Measurements from ENCODE around the gene CLCN2.

CLCN2 gene

GRCh38 chr3:184361532-184361931 lies at the start of gene CLCN2, which contains the start of gene POLR2H:
Gene CLCN2, minus strand, starts transcription at chr3:184361605. Its CDS starts 126 bp downstream, at chr3:184361479.
Gene POLR2H, plus strand, starts transcription at chr3:184361710. Its CDS starts 1,783 bp downstream, at chr3:184363493.
- peak within 1 kb of the TSS; percentile 90 to 96 for H3K9ac ChIP-seq (ENCODE audit: low read length in 2 of 2)
- peak within 1 kb of the TSS; percentile 98 for H3K27ac ChIP-seq (ENCODE audit: low read length)
- H3K4me3 ChIP-seq (ENCODE audit: low read length in 2 of 2), result peak within 1 kb of the TSS; percentile 83 to 88
- no peaks in the 10 kb centered on the region for H3K9me3 ChIP-seq (ENCODE audit: control insufficient read depth in 2 of 2, low read length in 2 of 2)
- H3K27me3 ChIP-seq (ENCODE audit: control insufficient read depth in 1 of 2, insufficient read depth in 2 of 2, low read length in 2 of 2), result no peaks in the 10 kb centered on the region
- H3K36me3 ChIP-seq (ENCODE audit: control insufficient read depth in 2 of 2, insufficient read depth in 2 of 2, low read length in 2 of 2), result peaks cover 3 to 20% of the 10 kb centered on the region in 2 donors
- H3K4me1 ChIP-seq (ENCODE audit: control insufficient read depth, insufficient read depth, low read length), result peaks cover 32% of the 10 kb centered on the region

DNA sequence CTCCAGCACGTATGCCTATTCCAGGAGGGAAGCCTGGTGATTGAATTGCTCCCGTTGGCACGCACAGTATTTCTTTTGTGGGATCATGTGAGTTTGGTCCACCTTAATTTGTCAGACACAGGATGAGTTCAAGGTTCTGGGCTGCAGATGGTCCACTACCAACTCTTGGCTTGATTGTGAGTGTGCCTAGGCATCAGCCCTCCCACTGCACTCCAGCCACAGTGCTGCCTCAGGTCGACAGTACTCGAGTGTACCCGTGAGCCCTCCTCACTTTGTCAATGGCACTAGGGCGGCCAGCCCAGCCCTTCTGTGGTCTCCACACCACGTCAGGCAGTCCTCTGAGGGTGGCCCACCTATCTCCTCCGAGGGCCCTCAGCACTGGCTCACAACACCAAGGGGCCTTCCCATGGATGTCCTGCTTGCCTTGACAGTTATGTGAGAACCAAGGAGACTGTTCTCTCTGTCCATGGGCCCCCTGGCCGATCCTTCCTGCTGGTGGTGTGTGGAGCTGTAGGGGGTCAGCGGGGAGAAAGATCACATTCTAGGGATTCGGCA lies 48.6 kb upstream of the CLCN2 start:
- Histone ChIP-seq H3K4me1 (ENCODE audit: control insufficient read depth, insufficient read depth, low read length) (no peaks in the 10 kb centered on the region), H3K27me3 (ENCODE audit: control insufficient read depth in 1 of 2, insufficient read depth in 2 of 2, low read length in 2 of 2) (peaks cover 0 to 2% of the 10 kb centered on the region in 2 donors), H3K36me3 (ENCODE audit: control insufficient read depth in 2 of 2, insufficient read depth in 2 of 2, low read length in 2 of 2) (no peaks in the 10 kb centered on the region), H3K9ac (ENCODE audit: low read length in 2 of 2) (no peak overlapping the region), H3K9me3 (ENCODE audit: control insufficient read depth in 2 of 2, low read length in 2 of 2) (no peaks in the 10 kb centered on the region), H3K4me3 (ENCODE audit: low read length in 2 of 2) (no peak overlapping the region), H3K27ac (ENCODE audit: low read length) (no peak overlapping the region)

GRCh38 chr3:184409331-184409926 lies 48.0 kb upstream of the CLCN2 start:
- H3K4me3 ChIP-seq (ENCODE audit: low read length in 2 of 2), result no peak overlapping the region
- peaks cover 0 to 2% of the 10 kb centered on the region in 2 donors for H3K27me3 ChIP-seq (ENCODE audit: control insufficient read depth in 1 of 2, insufficient read depth in 2 of 2, low read length in 2 of 2)
- no peaks in the 10 kb centered on the region for H3K4me1 ChIP-seq (ENCODE audit: control insufficient read depth, insufficient read depth, low read length)
- H3K9ac ChIP-seq (ENCODE audit: low read length in 2 of 2), result no peak overlapping the region
- H3K27ac ChIP-seq (ENCODE audit: low read length), result no peak overlapping the region
- no peaks in the 10 kb centered on the region for H3K36me3 ChIP-seq (ENCODE audit: control insufficient read depth in 2 of 2, insufficient read depth in 2 of 2, low read length in 2 of 2)
- no peaks in the 10 kb centered on the region for H3K9me3 ChIP-seq (ENCODE audit: control insufficient read depth in 2 of 2, low read length in 2 of 2)

DNA sequence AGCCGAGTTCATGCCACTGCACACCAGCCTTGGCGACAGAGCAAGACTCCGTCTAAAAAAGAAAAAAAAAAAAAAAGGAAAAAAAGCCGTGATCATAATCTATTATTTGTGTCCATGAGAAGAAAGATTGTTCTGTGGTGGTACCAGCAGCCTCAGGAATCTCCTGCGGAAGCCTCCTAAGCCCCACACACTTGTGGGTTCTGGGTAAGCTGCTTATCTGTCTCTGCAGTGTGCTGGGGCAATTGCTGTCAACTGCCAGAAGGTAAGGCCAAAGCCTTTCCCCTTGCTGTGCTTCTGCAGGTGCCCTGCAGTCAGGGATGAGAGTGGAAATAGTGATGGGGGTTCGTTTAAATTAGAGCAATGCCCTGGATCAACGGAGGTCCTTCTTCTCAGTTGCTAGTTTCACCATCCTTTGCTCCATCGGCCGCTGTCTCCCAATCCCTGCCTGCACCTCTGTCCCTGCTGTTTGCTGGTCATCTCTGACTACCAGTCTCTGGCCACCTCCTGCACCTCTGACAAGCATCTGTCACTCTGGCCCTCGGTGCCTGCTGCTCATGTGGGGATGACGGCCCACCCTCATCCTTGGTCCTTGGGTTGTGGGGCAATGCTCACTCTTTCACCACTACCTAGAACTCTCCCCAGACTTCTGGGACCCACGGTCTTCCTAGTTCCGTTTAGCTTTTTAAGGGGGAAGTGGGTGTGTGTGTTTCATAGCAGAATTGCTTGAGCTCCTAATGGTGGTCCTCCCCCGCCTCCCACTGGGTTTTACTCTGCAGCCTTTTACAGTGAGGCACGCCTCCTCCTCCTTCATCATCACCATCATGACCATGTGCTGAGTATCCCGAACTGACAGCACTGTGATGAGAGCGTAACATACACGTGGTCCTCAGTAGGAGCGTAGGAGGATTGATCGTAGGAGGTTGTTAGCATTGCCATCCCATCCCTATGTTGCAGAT lies 43.9 kb upstream of the CLCN2 start:
- peaks cover 2% of the 10 kb centered on the region for H3K4me1 ChIP-seq (ENCODE audit: control insufficient read depth, insufficient read depth, low read length)
- no peaks in the 10 kb centered on the region for H3K36me3 ChIP-seq (ENCODE audit: control insufficient read depth in 2 of 2, insufficient read depth in 2 of 2, low read length in 2 of 2)
- H3K9me3 ChIP-seq (ENCODE audit: control insufficient read depth in 2 of 2, low read length in 2 of 2), result no peaks in the 10 kb centered on the region
- peaks cover 5 to 8% of the 10 kb centered on the region in 2 donors for H3K27me3 ChIP-seq (ENCODE audit: control insufficient read depth in 1 of 2, insufficient read depth in 2 of 2, low read length in 2 of 2)
- no peak overlapping the region for H3K9ac ChIP-seq (ENCODE audit: low read length in 2 of 2)
- no peak overlapping the region for H3K4me3 ChIP-seq (ENCODE audit: low read length in 2 of 2)
- H3K27ac ChIP-seq (ENCODE audit: low read length), result no peak overlapping the region

GRCh38 chr3:184399410-184399809 lies 38.0 kb upstream of the CLCN2 start:
- H3K9ac ChIP-seq (ENCODE audit: low read length in 2 of 2), result no peak overlapping the region
- no peaks in the 10 kb centered on the region for H3K9me3 ChIP-seq (ENCODE audit: control insufficient read depth in 2 of 2, low read length in 2 of 2)
- peaks cover 5 to 8% of the 10 kb centered on the region in 2 donors for H3K27me3 ChIP-seq (ENCODE audit: control insufficient read depth in 1 of 2, insufficient read depth in 2 of 2, low read length in 2 of 2)
- H3K4me3 ChIP-seq (ENCODE audit: low read length in 2 of 2), result no peak overlapping the region
- H3K27ac ChIP-seq (ENCODE audit: low read length), result no peak overlapping the region
- H3K4me1 ChIP-seq (ENCODE audit: control insufficient read depth, insufficient read depth, low read length), result peaks cover 2% of the 10 kb centered on the region
- H3K36me3 ChIP-seq (ENCODE audit: control insufficient read depth in 2 of 2, insufficient read depth in 2 of 2, low read length in 2 of 2), result no peaks in the 10 kb centered on the region

DNA sequence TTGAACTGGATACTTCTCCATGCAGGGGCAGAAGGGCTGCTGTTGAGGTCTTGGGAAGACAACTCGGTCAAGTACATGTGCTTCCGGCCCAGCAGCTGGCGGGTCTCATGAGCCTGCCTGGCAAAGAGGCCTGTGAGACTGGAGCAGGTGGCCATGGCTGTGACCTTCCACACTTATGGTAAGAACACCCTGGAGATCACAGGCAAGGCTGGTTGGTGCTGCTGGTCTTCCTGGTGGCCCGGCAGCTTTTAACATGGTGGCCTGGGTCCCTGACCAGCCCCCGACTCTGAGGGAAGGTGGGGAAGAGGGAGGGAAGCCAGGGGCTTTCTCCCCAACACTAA lies 33.9 kb upstream of the CLCN2 start:
- H3K4me3 ChIP-seq (ENCODE audit: low read length in 2 of 2), result no peak overlapping the region
- H3K36me3 ChIP-seq (ENCODE audit: control insufficient read depth in 2 of 2, insufficient read depth in 2 of 2, low read length in 2 of 2), result no peaks in the 10 kb centered on the region
- peaks cover 0 to 2% of the 10 kb centered on the region in 2 donors for H3K27me3 ChIP-seq (ENCODE audit: control insufficient read depth in 1 of 2, insufficient read depth in 2 of 2, low read length in 2 of 2)
- no peak overlapping the region for H3K9ac ChIP-seq (ENCODE audit: low read length in 2 of 2)
- H3K9me3 ChIP-seq (ENCODE audit: control insufficient read depth in 2 of 2, low read length in 2 of 2), result no peaks in the 10 kb centered on the region
- no peaks in the 10 kb centered on the region for H3K4me1 ChIP-seq (ENCODE audit: control insufficient read depth, insufficient read depth, low read length)
- H3K27ac ChIP-seq (ENCODE audit: low read length), result no peak overlapping the region

- Histone ChIP-seq H3K27me3 (ENCODE audit: control insufficient read depth in 1 of 2, insufficient read depth in 2 of 2, low read length in 2 of 2) (peaks cover 0 to 2% of the 10 kb centered on the region in 2 donors), H3K9ac (ENCODE audit: low read length in 2 of 2) (no peak overlapping the region), H3K4me3 (ENCODE audit: low read length in 2 of 2) (no peak overlapping the region), H3K9me3 (ENCODE audit: control insufficient read depth in 2 of 2, low read length in 2 of 2) (no peaks in the 10 kb centered on the region), H3K27ac (ENCODE audit: low read length) (no peak overlapping the region), H3K4me1 (ENCODE audit: control insufficient read depth, insufficient read depth, low read length) (no peaks in the 10 kb centered on the region), H3K36me3 (ENCODE audit: control insufficient read depth in 2 of 2, insufficient read depth in 2 of 2, low read length in 2 of 2) (peaks cover 0 to 2% of the 10 kb centered on the region in 2 donors)
These were observed 29.9 kb upstream of the CLCN2 start for GRCh38 chr3:184391266-184391665.

DNA sequence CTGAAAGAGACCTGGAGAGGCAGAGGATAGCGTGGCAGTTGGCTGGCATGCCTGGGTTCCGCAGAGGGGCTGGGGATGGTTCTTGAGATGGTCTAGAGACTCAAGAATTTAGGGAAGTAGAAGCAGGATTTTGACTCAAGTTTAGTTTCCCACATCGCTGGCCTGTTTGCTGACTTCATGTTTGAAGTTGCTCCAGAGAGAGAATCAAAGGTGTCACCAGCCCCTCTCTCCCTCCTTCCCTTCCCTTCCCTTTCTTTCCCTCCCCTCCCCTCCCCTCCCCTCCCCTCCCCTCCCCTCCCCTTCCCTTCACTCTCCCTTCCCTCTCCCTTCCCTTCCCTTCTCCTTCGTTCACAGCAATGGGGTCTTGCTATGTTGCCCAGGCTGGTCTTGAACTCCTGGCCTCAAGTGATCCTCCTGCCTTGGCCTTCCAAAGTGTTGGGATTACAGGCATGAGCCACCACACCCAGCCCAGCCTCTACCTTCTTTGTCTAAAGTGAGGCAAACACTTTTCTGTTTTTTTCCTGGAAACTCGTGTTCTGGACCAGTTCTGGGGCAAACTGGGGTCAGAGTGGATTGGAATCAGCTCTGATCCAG lies 28.6 kb upstream of the CLCN2 start:
- H3K27me3 ChIP-seq (ENCODE audit: control insufficient read depth in 1 of 2, insufficient read depth in 2 of 2, low read length in 2 of 2), result no peaks in the 10 kb centered on the region
- peaks cover 0 to 3% of the 10 kb centered on the region in 2 donors for H3K36me3 ChIP-seq (ENCODE audit: control insufficient read depth in 2 of 2, insufficient read depth in 2 of 2, low read length in 2 of 2)
- no peak overlapping the region for H3K4me3 ChIP-seq (ENCODE audit: low read length in 2 of 2)
- no peaks in the 10 kb centered on the region for H3K9me3 ChIP-seq (ENCODE audit: control insufficient read depth in 2 of 2, low read length in 2 of 2)
- no peak overlapping the region for H3K27ac ChIP-seq (ENCODE audit: low read length)
- H3K9ac ChIP-seq (ENCODE audit: low read length in 2 of 2), result no peak overlapping the region
- H3K4me1 ChIP-seq (ENCODE audit: control insufficient read depth, insufficient read depth, low read length), result no peaks in the 10 kb centered on the region

DNA sequence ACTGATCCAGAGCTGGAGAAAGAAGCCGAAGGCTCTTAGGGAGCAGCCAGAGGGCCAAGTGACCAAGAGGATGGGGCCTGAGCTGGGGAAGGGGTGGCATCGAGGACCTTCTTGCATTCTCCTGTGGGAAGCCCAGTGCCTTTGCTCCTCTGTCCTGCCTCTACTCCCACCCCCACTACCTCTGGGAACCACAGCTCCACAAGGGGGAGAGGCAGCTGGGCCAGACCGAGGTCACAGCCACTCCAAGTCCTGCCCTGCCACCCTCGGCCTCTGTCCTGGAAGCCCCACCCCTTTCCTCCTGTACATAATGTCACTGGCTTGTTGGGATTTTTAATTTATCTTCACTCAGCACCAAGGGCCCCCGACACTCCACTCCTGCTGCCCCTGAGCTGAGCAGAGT lies 28.0 kb upstream of the CLCN2 start:
- Histone ChIP-seq H3K27ac (ENCODE audit: low read length) (no peak overlapping the region), H3K27me3 (ENCODE audit: control insufficient read depth in 1 of 2, insufficient read depth in 2 of 2, low read length in 2 of 2) (no peaks in the 10 kb centered on the region), H3K9me3 (ENCODE audit: control insufficient read depth in 2 of 2, low read length in 2 of 2) (no peaks in the 10 kb centered on the region), H3K9ac (ENCODE audit: low read length in 2 of 2) (no peak overlapping the region), H3K4me3 (ENCODE audit: low read length in 2 of 2) (no peak overlapping the region), H3K36me3 (ENCODE audit: control insufficient read depth in 2 of 2, insufficient read depth in 2 of 2, low read length in 2 of 2) (peaks cover 0 to 3% of the 10 kb centered on the region in 2 donors), H3K4me1 (ENCODE audit: control insufficient read depth, insufficient read depth, low read length) (no peaks in the 10 kb centered on the region)

GRCh38 chr3:184388936-184389230 lies 27.5 kb upstream of the CLCN2 start:
- H3K27ac ChIP-seq (ENCODE audit: low read length), result no peak overlapping the region
- H3K4me1 ChIP-seq (ENCODE audit: control insufficient read depth, insufficient read depth, low read length), result no peaks in the 10 kb centered on the region
- H3K27me3 ChIP-seq (ENCODE audit: control insufficient read depth in 1 of 2, insufficient read depth in 2 of 2, low read length in 2 of 2), result no peaks in the 10 kb centered on the region
- H3K9ac ChIP-seq (ENCODE audit: low read length in 2 of 2), result no peak overlapping the region
- H3K36me3 ChIP-seq (ENCODE audit: control insufficient read depth in 2 of 2, insufficient read depth in 2 of 2, low read length in 2 of 2), result peaks cover 0 to 3% of the 10 kb centered on the region in 2 donors
- H3K4me3 ChIP-seq (ENCODE audit: low read length in 2 of 2), result no peak overlapping the region
- no peaks in the 10 kb centered on the region for H3K9me3 ChIP-seq (ENCODE audit: control insufficient read depth in 2 of 2, low read length in 2 of 2)
